ENCODE measurements around the gene TMEM255A. TPM values are rescaled to one million over a fixed set of nuclear protein-coding genes. Genes with fewer than 3 reads are reported as not detected.

TMEM255A gene
- total and polyA plus RNA-seq, 2 of the 13 experiments (the other 11 are each of a cell fraction or from before 2014, with no cell fraction given): 0.13 to 0.40 TPM

- no peak for TF ChIP-seq TFDP1 (CRISPR knock-in tag; IDR thresholded peaks at IDR 0.05; ENCODE audit: borderline replicate concordance)
- TF ChIP-seq POGZ (CRISPR knock-in tag; IDR thresholded peaks at IDR 0.05): 0 out of 2 replicates have a peak, but pooled peaks have one; percentile 20
- peak; percentile 70 for TF ChIP-seq MIXL1 (CRISPR knock-in tag; IDR thresholded peaks at IDR 0.05)
- no peak for TF ChIP-seq ZNF776 (CRISPR knock-in tag; IDR thresholded peaks at IDR 0.05)
- TF ChIP-seq CREM (IDR thresholded peaks at IDR 0.05): peak; percentile 39; the same call in 1 of the 2 replicates
- no peak for TF ChIP-seq CREM (CRISPR knock-in tag; IDR thresholded peaks at IDR 0.05)
- TF ChIP-seq ZNF580 (CRISPR knock-in tag; IDR thresholded peaks at IDR 0.05; ENCODE audit: borderline replicate concordance, low read depth): no peak
- no peak for TF ChIP-seq PCBP1 (IDR thresholded peaks at IDR 0.05; ENCODE audit: borderline replicate concordance, low read depth, low read length)
- TF ChIP-seq ZNF296 (CRISPR knock-in tag; conservative IDR thresholded peaks at IDR 0.05): no peak
- TF ChIP-seq ZBTB3 (CRISPR knock-in tag; IDR thresholded peaks at IDR 0.05; ENCODE audit: borderline replicate concordance, low read depth): no peak
- TF ChIP-seq PATZ1 (CRISPR knock-in tag; IDR thresholded peaks at IDR 0.05): peak; percentile 50; the same call in 1 of the 2 replicates
- no peak for TF ChIP-seq HMGXB3 (CRISPR knock-in tag; IDR thresholded peaks at IDR 0.05; ENCODE audit: borderline replicate concordance)
- TF ChIP-seq U2AF2 (IDR thresholded peaks at IDR 0.05; ENCODE audit: low read depth, low read length): no peak
- TF ChIP-seq SRY (CRISPR knock-in tag; IDR thresholded peaks at IDR 0.05): no peak
- no peak for TF ChIP-seq DNMT3B (CRISPR knock-in tag; conservative IDR thresholded peaks at IDR 0.05)
- no peak for TF ChIP-seq ZNF788 (CRISPR knock-in tag; IDR thresholded peaks at IDR 0.05; ENCODE audit: borderline replicate concordance)
- no peak for TF ChIP-seq EZH2 (conservative IDR thresholded peaks at IDR 0.05; ENCODE audit: low read depth, low read length)
- no peak for TF ChIP-seq TSC22D2 (CRISPR knock-in tag; IDR thresholded peaks at IDR 0.05; ENCODE audit: borderline replicate concordance)
- no peak for TF ChIP-seq UBTF (CRISPR knock-in tag; IDR thresholded peaks at IDR 0.05)
- TF ChIP-seq CBX1 (IDR thresholded peaks at IDR 0.05; ENCODE audit: low read depth): peak; percentile 55
Observed at GRCh38 chrX:120286733-120287512, 24.3 kb downstream of the TMEM255A start (continued).
